ENCODE measurements around the gene MIS12.
A peak's percentile ranks its signal among the peaks of the same experiment; 100 is the strongest.

Gene MIS12, protein sequence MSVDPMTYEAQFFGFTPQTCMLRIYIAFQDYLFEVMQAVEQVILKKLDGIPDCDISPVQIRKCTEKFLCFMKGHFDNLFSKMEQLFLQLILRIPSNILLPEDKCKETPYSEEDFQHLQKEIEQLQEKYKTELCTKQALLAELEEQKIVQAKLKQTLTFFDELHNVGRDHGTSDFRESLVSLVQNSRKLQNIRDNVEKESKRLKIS

GRCh38 chr17:5486206-5487124 is at the start of gene MIS12:
TSS of gene MIS12 (plus strand) at chr17:5486566. CDS start at chr17:5488863, 2,297 bp downstream.
- DNase-seq (ENCODE audit: low spot score), result peak; percentile 93

DNA sequence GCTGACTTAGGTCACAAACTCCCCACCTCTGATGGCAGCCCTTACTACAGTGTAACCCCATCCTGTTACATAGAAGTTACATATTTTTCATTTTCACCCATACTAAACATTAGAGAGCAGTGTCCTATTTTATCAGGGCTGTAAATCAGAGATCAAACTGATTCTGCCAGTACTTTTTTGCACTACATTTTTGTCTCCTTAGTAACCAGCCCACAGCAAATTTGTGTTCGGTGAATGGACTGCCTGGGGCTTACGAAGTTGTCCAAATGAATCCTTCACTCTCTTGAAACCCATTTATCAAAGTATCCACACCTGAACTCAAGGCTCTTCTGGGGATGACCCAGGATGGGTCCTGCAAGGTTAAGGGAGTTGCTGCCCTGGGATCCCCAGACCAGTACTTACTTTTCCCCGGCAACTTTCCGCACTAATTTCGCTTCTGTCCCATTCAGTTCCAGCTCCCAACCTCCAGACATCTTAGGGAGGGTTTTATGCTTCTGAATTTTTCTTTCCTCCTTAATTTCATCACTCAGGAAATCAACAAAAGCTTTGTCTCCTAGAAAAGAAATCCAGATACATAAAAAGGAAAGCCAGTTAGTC is 48.5 kb upstream of the MIS12 start:
- DNase-seq (ENCODE audit: low spot score), result no peak

- DNase-seq (ENCODE audit: low spot score), result peak; percentile 97
Measured at GRCh38 chr17:5438716-5439445, 47.5 kb upstream of the MIS12 start, which contains the start of gene C1QBP. TSS of gene C1QBP (minus strand) at chr17:5439155. CDS start at chr17:5439073, 82 bp downstream.

DNA sequence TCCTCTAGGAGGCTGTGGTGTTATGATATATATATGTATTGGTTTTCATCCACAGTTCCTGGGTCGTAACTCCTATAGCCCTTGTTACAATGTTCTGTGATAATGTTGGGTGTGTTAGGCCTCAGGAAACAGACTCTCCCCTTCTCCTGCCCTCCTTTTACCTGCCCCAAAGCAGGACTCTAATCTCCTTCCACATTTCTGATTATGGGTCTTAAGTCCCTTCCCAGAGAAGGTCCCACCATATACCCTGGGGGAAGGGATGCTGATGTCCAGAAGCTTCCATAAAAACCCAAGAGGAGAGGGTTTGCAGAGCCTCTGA is 47.0 kb upstream of the MIS12 start:
- DNase-seq (ENCODE audit: low spot score), result no peak

- DNase-seq (ENCODE audit: low spot score), result no peak
Measured at GRCh38 chr17:5443728-5444127, 42.6 kb upstream of the MIS12 start.

GRCh38 chr17:5444209-5444608 is 42.2 kb upstream of the MIS12 start:
- no peak for DNase-seq (ENCODE audit: low spot score)

DNA sequence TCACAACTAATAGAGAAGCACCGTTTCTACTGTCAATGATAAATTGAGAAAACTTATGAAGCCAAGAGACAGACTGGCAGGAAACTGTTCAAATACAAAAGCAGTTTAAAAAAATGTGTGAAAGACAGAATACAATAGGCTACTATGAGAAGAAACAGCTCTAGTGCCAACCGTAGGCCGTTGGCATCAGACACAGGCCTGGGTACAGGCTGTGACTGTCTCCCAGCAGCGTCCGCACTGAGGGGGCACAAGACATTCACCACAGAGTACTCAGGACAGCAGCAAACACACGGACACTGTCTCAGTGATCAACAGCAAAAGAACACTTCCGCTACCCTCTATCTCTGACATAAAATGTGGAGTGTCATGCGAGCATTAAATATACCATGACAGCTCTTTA is 39.6 kb upstream of the MIS12 start:
- DNase-seq (ENCODE audit: low spot score), result no peak

- no peak for DNase-seq (ENCODE audit: low spot score)
Measured at GRCh38 chr17:5464717-5465507, 21.5 kb upstream of the MIS12 start.

- DNase-seq (ENCODE audit: low spot score), result no peak
Measured at GRCh38 chr17:5466295-5466694, 20.1 kb upstream of the MIS12 start.

- DNase-seq (ENCODE audit: low spot score), result no peak
Measured at GRCh38 chr17:5467416-5467815, 18.9 kb upstream of the MIS12 start.

- DNase-seq (ENCODE audit: low spot score), result no peak
Measured at GRCh38 chr17:5468075-5468473, 18.3 kb upstream of the MIS12 start.

DNA sequence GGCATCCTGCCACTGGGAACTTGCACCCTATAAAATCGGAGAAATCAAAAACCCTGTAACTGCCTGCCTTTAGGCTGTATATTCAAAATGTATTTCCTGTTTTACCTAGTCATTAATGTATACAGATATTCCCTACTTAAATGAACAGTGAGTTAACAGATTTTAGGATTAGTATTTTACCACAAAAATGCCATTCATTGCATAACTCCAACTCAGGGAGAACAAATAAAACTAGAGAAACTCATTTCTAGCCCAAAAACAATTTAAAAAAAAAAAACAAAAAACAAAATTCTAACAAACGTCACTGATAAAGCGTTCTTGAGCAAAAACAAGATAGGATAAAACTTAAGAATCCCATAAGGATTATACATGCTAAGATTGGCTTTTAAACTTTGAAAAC is 13.9 kb upstream of the MIS12 start:
- DNase-seq (ENCODE audit: low spot score), result no peak

GRCh38 chr17:5473906-5474305 is 12.5 kb upstream of the MIS12 start:
- no peak for DNase-seq (ENCODE audit: low spot score)

DNA sequence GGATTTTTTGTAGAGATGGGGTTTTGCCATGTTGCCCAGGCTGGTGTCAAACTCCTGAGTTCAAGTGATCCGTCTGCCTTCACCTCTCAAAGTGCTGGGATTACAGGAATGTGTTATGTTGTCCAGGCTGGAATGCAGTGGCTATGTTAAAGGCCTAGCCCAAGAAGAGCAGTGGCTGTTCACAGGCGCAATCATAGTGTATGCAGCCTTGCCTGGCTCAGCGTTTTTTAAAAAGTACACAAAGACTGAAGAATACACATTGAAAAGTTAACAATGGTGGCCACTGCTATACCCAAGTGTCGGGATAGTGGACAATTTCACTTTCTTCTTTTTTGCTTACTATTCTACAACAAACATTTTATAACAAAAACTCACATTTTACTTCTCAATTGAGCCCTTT is 7.4 kb upstream of the MIS12 start:
- DNase-seq (ENCODE audit: low spot score), result no peak

- DNase-seq (ENCODE audit: low spot score), result no peak
Measured at GRCh38 chr17:5480962-5481361, 5.4 kb upstream of the MIS12 start.

- DNase-seq (ENCODE audit: low spot score), result no peak
Measured at GRCh38 chr17:5481451-5481850, 4.9 kb upstream of the MIS12 start.

- no peak for DNase-seq (ENCODE audit: low spot score)
Measured at GRCh38 chr17:5485270-5486205, 828 bp upstream of the MIS12 start, which contains the start of gene DERL2. TSS of gene DERL2 (minus strand) at chr17:5486178. CDS start at chr17:5486161, 17 bp downstream.

DNA sequence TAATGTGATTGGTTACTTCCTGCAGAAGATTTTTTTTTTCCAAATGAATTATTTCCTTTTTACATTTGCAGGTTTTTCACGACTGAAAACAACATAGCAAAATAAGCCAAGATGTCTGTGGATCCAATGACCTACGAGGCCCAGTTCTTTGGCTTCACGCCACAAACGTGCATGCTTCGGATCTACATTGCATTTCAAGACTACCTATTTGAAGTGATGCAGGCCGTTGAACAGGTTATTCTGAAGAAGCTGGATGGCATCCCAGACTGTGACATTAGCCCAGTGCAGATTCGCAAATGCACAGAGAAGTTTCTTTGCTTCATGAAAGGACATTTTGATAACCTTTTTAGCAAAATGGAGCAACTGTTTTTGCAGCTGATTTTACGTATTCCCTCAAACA is 2.4 kb downstream of the MIS12 start:
- no peak for DNase-seq (ENCODE audit: low spot score)

- DNase-seq (ENCODE audit: low spot score), result no peak
Measured at GRCh38 chr17:5492970-5493369, 6.6 kb downstream of the MIS12 start.

- DNase-seq (ENCODE audit: low spot score), result no peak
Measured at GRCh38 chr17:5499476-5500231, 13.3 kb downstream of the MIS12 start.
